T-helper 1 cell (primary cell): Measurements from ENCODE around the gene PRKRA.
"Not testable (repeated sequence)": the region's sequence is repeated elsewhere in the genome, so short reads cannot be mapped to it uniquely, and the experiment has no call there.

Source experiments
- DNase-seq, 5 donors: peaks; one replicate each; pipeline ENCODE4 v3.0.0-alpha.2; 2012 to 2020

PRKRA gene

GRCh38 chr2:178457390-178457886, 6.5 kb upstream of the PRKRA start:
- DNase-seq: no peak

- no peak for DNase-seq
Measured at GRCh38 chr2:178455947-178456346, 5.0 kb upstream of the PRKRA start.

GRCh38 chr2:178452870-178453269, 1.9 kb upstream of the PRKRA start:
- no peak for DNase-seq

- no peak for DNase-seq
Measured at GRCh38 chr2:178452334-178452733, 1.4 kb upstream of the PRKRA start.

GRCh38 chr2:178450524-178450773, 526 bp downstream of the PRKRA start:
- DNase-seq: peak; percentile 65 to 82 (median 69)

- DNase-seq: no peak
Measured at GRCh38 chr2:178449700-178450523, 1.1 kb downstream of the PRKRA start.

GRCh38 chr2:178448968-178449661, 1.9 kb downstream of the PRKRA start:
- DNase-seq: no peak

GRCh38 chr2:178441426-178441825, 9.5 kb downstream of the PRKRA start:
- no peak for DNase-seq

- no peak for DNase-seq
Measured at GRCh38 chr2:178436662-178437061, 14.3 kb downstream of the PRKRA start.

GRCh38 chr2:178429336-178429735, 21.6 kb downstream of the PRKRA start:
- no peak for DNase-seq

GRCh38 chr2:178428396-178428806, 22.6 kb downstream of the PRKRA start:
- no peak for DNase-seq

GRCh38 chr2:178427458-178427857, 23.5 kb downstream of the PRKRA start:
- no peak for DNase-seq

GRCh38 chr2:178426388-178426787, 24.6 kb downstream of the PRKRA start:
- no peak for DNase-seq

GRCh38 chr2:178425255-178425827, 25.6 kb downstream of the PRKRA start:
- no peak for DNase-seq

GRCh38 chr2:178423746-178424145, 27.2 kb downstream of the PRKRA start:
- not testable (repeated sequence) for DNase-seq

- no peak for DNase-seq
Measured at GRCh38 chr2:178422097-178422496, 28.9 kb downstream of the PRKRA start.

- DNase-seq: no peak
Measured at GRCh38 chr2:178420463-178420999, 30.4 kb downstream of the PRKRA start.

GRCh38 chr2:178419123-178419522, 31.9 kb downstream of the PRKRA start:
- DNase-seq: no peak

- DNase-seq: no peak
Measured at GRCh38 chr2:178418426-178418825, 32.5 kb downstream of the PRKRA start.

GRCh38 chr2:178417916-178418315, 33.1 kb downstream of the PRKRA start:
- no peak for DNase-seq

GRCh38 chr2:178415979-178416378, 35.0 kb downstream of the PRKRA start:
- DNase-seq: no peak

- DNase-seq: peak; percentile 48 to 95 (median 58)
Measured at GRCh38 chr2:178414266-178415247, 36.4 kb downstream of the PRKRA start.
